ENCODE measurements around the gene LRMDA.

LRMDA gene

GRCh38 chr10:75611172-75611992, 180.0 kb downstream of the LRMDA start:
- H3K4me2 ChIP-seq, result no peak overlapping the region
- H3K36me3 ChIP-seq (ENCODE audit: insufficient read depth), result no peaks in the 10 kb centered on the region
- no peaks in the 10 kb centered on the region for H3K79me2 ChIP-seq (ENCODE audit: insufficient read depth, low read depth)
- no peak overlapping the region for H2AFZ ChIP-seq (ENCODE audit: low read depth)
- TF ChIP-seq, protein P1, sequence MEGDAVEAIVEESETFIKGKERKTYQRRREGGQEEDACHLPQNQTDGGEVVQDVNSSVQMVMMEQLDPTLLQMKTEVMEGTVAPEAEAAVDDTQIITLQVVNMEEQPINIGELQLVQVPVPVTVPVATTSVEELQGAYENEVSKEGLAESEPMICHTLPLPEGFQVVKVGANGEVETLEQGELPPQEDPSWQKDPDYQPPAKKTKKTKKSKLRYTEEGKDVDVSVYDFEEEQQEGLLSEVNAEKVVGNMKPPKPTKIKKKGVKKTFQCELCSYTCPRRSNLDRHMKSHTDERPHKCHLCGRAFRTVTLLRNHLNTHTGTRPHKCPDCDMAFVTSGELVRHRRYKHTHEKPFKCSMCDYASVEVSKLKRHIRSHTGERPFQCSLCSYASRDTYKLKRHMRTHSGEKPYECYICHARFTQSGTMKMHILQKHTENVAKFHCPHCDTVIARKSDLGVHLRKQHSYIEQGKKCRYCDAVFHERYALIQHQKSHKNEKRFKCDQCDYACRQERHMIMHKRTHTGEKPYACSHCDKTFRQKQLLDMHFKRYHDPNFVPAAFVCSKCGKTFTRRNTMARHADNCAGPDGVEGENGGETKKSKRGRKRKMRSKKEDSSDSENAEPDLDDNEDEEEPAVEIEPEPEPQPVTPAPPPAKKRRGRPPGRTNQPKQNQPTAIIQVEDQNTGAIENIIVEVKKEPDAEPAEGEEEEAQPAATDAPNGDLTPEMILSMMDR (conservative IDR thresholded peaks at IDR 0.05; ENCODE audit: low read depth, low read length), result no peak
- H3K27me3 ChIP-seq (ENCODE audit: insufficient read depth, low read depth), result no peaks in the 10 kb centered on the region
- no peak overlapping the region for H3K4me3 ChIP-seq (IDR thresholded peaks at IDR 0.05; ENCODE audit: insufficient read depth, low read depth, low read length)
- peaks cover 15% of the 10 kb centered on the region for H3K4me1 ChIP-seq (ENCODE audit: low read depth, poor library complexity, severe bottlenecking)
- H3K27ac ChIP-seq, result no peak overlapping the region
- no peak overlapping the region for H3K9ac ChIP-seq
- no peaks in the 10 kb centered on the region for H4K20me1 ChIP-seq (ENCODE audit: insufficient read depth)

DNA sequence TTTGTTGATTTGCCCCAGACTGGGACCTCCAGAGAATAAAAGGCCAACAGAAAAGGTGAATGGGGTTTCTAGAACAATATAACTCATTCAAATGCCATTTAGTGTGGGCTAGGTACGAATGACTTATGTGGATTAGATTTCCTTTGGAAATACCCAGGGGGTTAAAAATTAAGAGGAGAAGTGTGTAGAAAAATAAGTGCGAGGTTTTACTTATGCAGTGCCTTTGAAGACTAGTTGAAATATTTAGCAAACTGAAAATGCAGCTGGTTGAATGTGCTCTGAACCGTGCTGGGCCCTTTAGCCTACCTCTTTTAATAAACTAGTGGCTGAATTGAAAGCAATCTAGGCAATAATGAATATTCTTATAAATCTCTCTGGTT, 180.6 kb downstream of the LRMDA start:
- H3K4me1 ChIP-seq (ENCODE audit: low read depth, poor library complexity, severe bottlenecking), result peaks cover 9% of the 10 kb centered on the region
- no peak overlapping the region for H3K4me2 ChIP-seq
- no peaks in the 10 kb centered on the region for H3K27me3 ChIP-seq (ENCODE audit: insufficient read depth, low read depth)
- no peak overlapping the region for H3K9ac ChIP-seq
- TF ChIP-seq, protein P1 (conservative IDR thresholded peaks at IDR 0.05; ENCODE audit: low read depth, low read length), result no peak
- no peaks in the 10 kb centered on the region for H4K20me1 ChIP-seq (ENCODE audit: insufficient read depth)
- H3K4me3 ChIP-seq (IDR thresholded peaks at IDR 0.05; ENCODE audit: insufficient read depth, low read depth, low read length), result no peak overlapping the region
- H3K36me3 ChIP-seq (ENCODE audit: insufficient read depth), result no peaks in the 10 kb centered on the region
- no peaks in the 10 kb centered on the region for H3K79me2 ChIP-seq (ENCODE audit: insufficient read depth, low read depth)
- no peak overlapping the region for H3K27ac ChIP-seq
- H2AFZ ChIP-seq (ENCODE audit: low read depth), result no peak overlapping the region

- Histone ChIP-seq H3K4me2 (no peak overlapping the region), H3K27ac (no peak overlapping the region), H2AFZ (ENCODE audit: low read depth) (no peak overlapping the region), H4K20me1 (ENCODE audit: insufficient read depth) (no peaks in the 10 kb centered on the region), H3K27me3 (ENCODE audit: insufficient read depth, low read depth) (no peaks in the 10 kb centered on the region), H3K9ac (no peak overlapping the region), H3K4me1 (ENCODE audit: low read depth, poor library complexity, severe bottlenecking) (no peaks in the 10 kb centered on the region), H3K79me2 (ENCODE audit: insufficient read depth, low read depth) (no peaks in the 10 kb centered on the region), H3K4me3 (IDR thresholded peaks at IDR 0.05; ENCODE audit: insufficient read depth, low read depth, low read length) (no peak overlapping the region), H3K36me3 (ENCODE audit: insufficient read depth) (no peaks in the 10 kb centered on the region)
- TF ChIP-seq, protein P1 (conservative IDR thresholded peaks at IDR 0.05; ENCODE audit: low read depth, low read length), result no peak
Measured at GRCh38 chr10:75612904-75613684, 181.7 kb downstream of the LRMDA start.

GRCh38 chr10:75613685-75614504, 182.5 kb downstream of the LRMDA start:
- H3K9ac ChIP-seq, result no peak overlapping the region
- H3K4me1 ChIP-seq (ENCODE audit: low read depth, poor library complexity, severe bottlenecking), result no peaks in the 10 kb centered on the region
- TF ChIP-seq, protein P1 (conservative IDR thresholded peaks at IDR 0.05; ENCODE audit: low read depth, low read length), result no peak
- H4K20me1 ChIP-seq (ENCODE audit: insufficient read depth), result no peaks in the 10 kb centered on the region
- H3K27me3 ChIP-seq (ENCODE audit: insufficient read depth, low read depth), result no peaks in the 10 kb centered on the region
- H3K79me2 ChIP-seq (ENCODE audit: insufficient read depth, low read depth), result no peaks in the 10 kb centered on the region
- H2AFZ ChIP-seq (ENCODE audit: low read depth), result no peak overlapping the region
- no peak overlapping the region for H3K4me3 ChIP-seq (IDR thresholded peaks at IDR 0.05; ENCODE audit: insufficient read depth, low read depth, low read length)
- H3K4me2 ChIP-seq, result no peak overlapping the region
- H3K36me3 ChIP-seq (ENCODE audit: insufficient read depth), result no peaks in the 10 kb centered on the region
- no peak overlapping the region for H3K27ac ChIP-seq
